H1 (cell line): ENCODE data around the gene TFPI2.

ENCODE experiments used
- CEBPB ChIP-seq: IDR thresholded peaks from 2 replicates; pipeline ENCODE4 v1.6.1; 2012; ENCODE audit warnings: low read depth, low read length
- CTCF ChIP-seq, 3 experiments: IDR thresholded peaks; 1 replicate in 2 of 3; 2 replicates in 1 of 3; pipeline versions ENCODE4 v1.5.1 to v1.6.1; 2011; ENCODE audit warnings: low read length in 3 of 3, mild to moderate bottlenecking in 3 of 3, inconsistent platforms in 2 of 3, low read depth in 1 of 3, moderate library complexity in 1 of 3; ENCODE audit not compliant: insufficient read depth in 1 of 3; ENCODE audit errors: control extremely low read depth in 1 of 3
- EGR1 ChIP-seq: IDR thresholded peaks from 2 replicates; pipeline ENCODE4 v1.6.1; 2011; ENCODE audit warnings: low read depth, low read length, borderline replicate concordance
- EP300 ChIP-seq, 2 experiments: IDR thresholded peaks; 1 replicate in 1 of 2; 2 replicates in 1 of 2; pipeline ENCODE4 v1.6.1; 2011 to 2012; ENCODE audit warnings: low read depth in 2 of 2, low read length in 2 of 2, mild to moderate bottlenecking in 2 of 2, borderline replicate concordance in 1 of 2, inconsistent platforms in 1 of 2, moderate library complexity in 1 of 2
- EZH2 ChIP-seq: fragments of 200-600 bp; sonication (generic); IDR thresholded peaks from 2 replicates; pipeline ENCODE4 v1.7.1; 2012; ENCODE audit warnings: low read depth, mild to moderate bottlenecking, moderate library complexity, low read length, inconsistent platforms; ENCODE audit not compliant: severe bottlenecking
- GTF2F1 ChIP-seq: IDR thresholded peaks from 2 replicates; pipeline ENCODE4 v1.6.1; 2012; ENCODE audit warnings: low read depth, low read length, improper control_type of control experiment, borderline replicate concordance
- JUN ChIP-seq: IDR thresholded peaks from 2 replicates; pipeline ENCODE4 v1.6.1; 2011; ENCODE audit warnings: low read depth, mild to moderate bottlenecking, improper control_type of control experiment, low read length
- MAX ChIP-seq: IDR thresholded peaks from 2 replicates; pipeline ENCODE4 v1.6.1; 2012; ENCODE audit warnings: inconsistent platforms
- POLR2AphosphoS5 ChIP-seq: IDR thresholded peaks from 2 replicates; pipeline ENCODE4 v1.6.1; 2011; ENCODE audit warnings: low read depth, low read length
- RAD21 ChIP-seq, 2 experiments: IDR thresholded peaks in 1 of 2; conservative IDR thresholded peaks in 1 of 2; 2 replicates each; pipeline ENCODE4 v1.6.1; 2011; ENCODE audit warnings: low read depth in 2 of 2, low read length in 2 of 2, improper control_type of control experiment in 1 of 2, inconsistent platforms in 1 of 2, mild to moderate bottlenecking in 1 of 2, moderate library complexity in 1 of 2
- SP1 ChIP-seq: IDR thresholded peaks from 2 replicates; pipeline ENCODE4 v1.6.1; 2011; ENCODE audit warnings: low read depth, low read length
- SRF ChIP-seq: IDR thresholded peaks from 2 replicates; pipeline ENCODE4 v1.6.1; 2011; ENCODE audit warnings: mild to moderate bottlenecking, low read depth, low read length, moderate library complexity
- TCF12 ChIP-seq: IDR thresholded peaks from 2 replicates; pipeline ENCODE4 v1.6.1; 2011; ENCODE audit warnings: low read depth, mild to moderate bottlenecking, low read length

- TF ChIP-seq EZH2 (no peak), MAX (no peak), TCF12 (no peak), POLR2AphosphoS5 (no peak), JUN (no peak), EGR1 (no peak), SP1 (no peak), CEBPB (no peak), GTF2F1 (no peak), SRF (no peak), RAD21 (IDR thresholded peaks at IDR 0.05 in 1 of 2, conservative IDR thresholded peaks at IDR 0.05 in 1 of 2; ENCODE audit: low read depth in 2 of 2, low read length in 2 of 2) (no peak), CTCF (IDR thresholded peaks at IDR 0.05; ENCODE audit: control extremely low read depth in 1 of 3, insufficient read depth in 1 of 3, low read depth in 1 of 3, low read length in 3 of 3) (no peak), EP300 (IDR thresholded peaks at IDR 0.05; ENCODE audit: borderline replicate concordance in 1 of 2, low read depth in 2 of 2, low read length in 2 of 2) (no peak)
Observed at GRCh38 chr7:93882468-93882867, 8.1 kb downstream of the TFPI2 start.
